Calu3 (cell line): Measurements from ENCODE around the gene SH2D3C. TPM values are rescaled to one million over a fixed set of nuclear protein-coding genes. Genes with fewer than 3 reads are reported as not detected.

Experiments used
- BruUV-seq: library from RNA; stranded (reverse); fragments of 400-500 nt; replicated peaks from 2 replicates; lab custom pipeline; 2021; lab: Mats Ljungman, UMichigan
- CTCF ChIA-PET: fragments of 300-600 bp; sonication (Branson Sonifier 250); formaldehyde crosslinking; loops from one replicate; lab custom pipeline; 2022; ENCODE audit warnings: antibody characterized with exemption; lab: Charles Lee
- DNase-seq: peaks from one replicate; pipeline ENCODE4 v3.0.0; 2022
- H3K27ac Mint-ChIP-seq: one replicate; pipeline ENCODE4 v1.8.0; 2022; ENCODE audit warnings: mixed read lengths; ENCODE audit not compliant: unreplicated experiment
- H3K27me3 Mint-ChIP-seq: one replicate; pipeline ENCODE4 v1.8.0; 2022; ENCODE audit warnings: mixed read lengths; ENCODE audit not compliant: unreplicated experiment
- H3K36me3 Mint-ChIP-seq: one replicate; pipeline ENCODE4 v1.8.0; 2022; ENCODE audit warnings: mild to moderate bottlenecking, moderate library complexity, mixed read lengths; ENCODE audit not compliant: insufficient read depth, unreplicated experiment
- H3K4me1 Mint-ChIP-seq: one replicate; pipeline ENCODE4 v1.8.0; 2022; ENCODE audit warnings: mild to moderate bottlenecking, low read depth, mixed read lengths; ENCODE audit not compliant: unreplicated experiment
- H3K4me3 Mint-ChIP-seq: one replicate; pipeline ENCODE4 v1.8.0; 2022; ENCODE audit warnings: mild to moderate bottlenecking, low read depth, moderate library complexity, mixed read lengths; ENCODE audit not compliant: unreplicated experiment
- H3K9me3 Mint-ChIP-seq: one replicate; pipeline ENCODE4 v1.8.0; 2022; ENCODE audit warnings: low read depth, mixed read lengths; ENCODE audit not compliant: unreplicated experiment
- intact Hi-C: fragments of 100-400 bp; cut with micrococcal nuclease; formaldehyde crosslinking; loops from one replicate; pipeline ENCODE4 v1.10.0; 2022; ENCODE audit not compliant: unreplicated experiment
- total RNA-seq: library from RNA; stranded (reverse); gene quantifications from 2 replicates; pipeline ENCODE4 v1.2.3, GENCODE V29; 2022
- TF ChIP-seq, protein P1 (sequence below): fragments of 200-600 bp; IDR thresholded peaks from one replicate; pipeline ENCODE4 v1.8.0; 2022; ENCODE audit warnings: antibody characterized with exemption; ENCODE audit not compliant: unreplicated experiment

Gene SH2D3C
- total RNA-seq, 1 experiment from 2014 or later, result not detected

DNA sequence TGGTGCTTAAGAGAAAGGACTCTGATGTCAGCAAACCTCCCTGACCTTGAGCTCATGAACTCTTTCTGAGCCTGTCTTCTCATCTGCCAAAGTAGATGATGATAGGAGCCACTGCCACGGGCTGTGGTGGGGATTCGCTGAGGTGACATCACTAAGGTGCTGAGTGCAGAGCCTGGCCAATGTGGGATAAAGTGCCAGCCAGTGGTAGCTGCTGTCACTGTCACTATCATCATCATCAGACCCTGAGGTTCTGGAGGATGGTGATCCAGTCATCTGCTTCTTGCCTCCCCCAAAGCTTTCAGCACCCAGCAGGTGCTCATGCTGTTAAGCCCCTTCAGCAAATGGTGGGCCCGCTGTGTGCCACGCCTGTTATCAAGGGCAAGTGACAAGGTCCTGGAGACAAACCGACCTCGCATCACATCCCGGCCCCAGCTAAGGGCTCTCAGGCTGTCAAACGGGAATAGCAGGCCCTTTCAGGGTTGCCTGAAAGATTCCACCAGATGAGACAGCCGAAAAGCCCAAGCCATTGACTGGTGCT lies 30.6 kb upstream of the SH2D3C start:
- H3K9me3 Mint-ChIP-seq, result no peaks in the 10 kb centered on the region
- TF ChIP-seq, protein P1, sequence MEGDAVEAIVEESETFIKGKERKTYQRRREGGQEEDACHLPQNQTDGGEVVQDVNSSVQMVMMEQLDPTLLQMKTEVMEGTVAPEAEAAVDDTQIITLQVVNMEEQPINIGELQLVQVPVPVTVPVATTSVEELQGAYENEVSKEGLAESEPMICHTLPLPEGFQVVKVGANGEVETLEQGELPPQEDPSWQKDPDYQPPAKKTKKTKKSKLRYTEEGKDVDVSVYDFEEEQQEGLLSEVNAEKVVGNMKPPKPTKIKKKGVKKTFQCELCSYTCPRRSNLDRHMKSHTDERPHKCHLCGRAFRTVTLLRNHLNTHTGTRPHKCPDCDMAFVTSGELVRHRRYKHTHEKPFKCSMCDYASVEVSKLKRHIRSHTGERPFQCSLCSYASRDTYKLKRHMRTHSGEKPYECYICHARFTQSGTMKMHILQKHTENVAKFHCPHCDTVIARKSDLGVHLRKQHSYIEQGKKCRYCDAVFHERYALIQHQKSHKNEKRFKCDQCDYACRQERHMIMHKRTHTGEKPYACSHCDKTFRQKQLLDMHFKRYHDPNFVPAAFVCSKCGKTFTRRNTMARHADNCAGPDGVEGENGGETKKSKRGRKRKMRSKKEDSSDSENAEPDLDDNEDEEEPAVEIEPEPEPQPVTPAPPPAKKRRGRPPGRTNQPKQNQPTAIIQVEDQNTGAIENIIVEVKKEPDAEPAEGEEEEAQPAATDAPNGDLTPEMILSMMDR, result no peak
- CTCF ChIA-PET, result interaction anchor here (1.4 kb wide), 1 partner anchor 8 kb away, joined by 8 read pairs; no protein-coding TSS in a partner anchor
- DNase-seq, result no peak
- H3K4me3 Mint-ChIP-seq, result no peak overlapping the region
- H3K27me3 Mint-ChIP-seq, result no peaks in the 10 kb centered on the region
- H3K4me1 Mint-ChIP-seq, result no peaks in the 10 kb centered on the region
- H3K27ac Mint-ChIP-seq, result no peak overlapping the region
- no TSS peak for BruUV-seq
- peaks cover 33% of the 10 kb centered on the region for H3K36me3 Mint-ChIP-seq
- intact Hi-C loops, result no loop called here

DNA sequence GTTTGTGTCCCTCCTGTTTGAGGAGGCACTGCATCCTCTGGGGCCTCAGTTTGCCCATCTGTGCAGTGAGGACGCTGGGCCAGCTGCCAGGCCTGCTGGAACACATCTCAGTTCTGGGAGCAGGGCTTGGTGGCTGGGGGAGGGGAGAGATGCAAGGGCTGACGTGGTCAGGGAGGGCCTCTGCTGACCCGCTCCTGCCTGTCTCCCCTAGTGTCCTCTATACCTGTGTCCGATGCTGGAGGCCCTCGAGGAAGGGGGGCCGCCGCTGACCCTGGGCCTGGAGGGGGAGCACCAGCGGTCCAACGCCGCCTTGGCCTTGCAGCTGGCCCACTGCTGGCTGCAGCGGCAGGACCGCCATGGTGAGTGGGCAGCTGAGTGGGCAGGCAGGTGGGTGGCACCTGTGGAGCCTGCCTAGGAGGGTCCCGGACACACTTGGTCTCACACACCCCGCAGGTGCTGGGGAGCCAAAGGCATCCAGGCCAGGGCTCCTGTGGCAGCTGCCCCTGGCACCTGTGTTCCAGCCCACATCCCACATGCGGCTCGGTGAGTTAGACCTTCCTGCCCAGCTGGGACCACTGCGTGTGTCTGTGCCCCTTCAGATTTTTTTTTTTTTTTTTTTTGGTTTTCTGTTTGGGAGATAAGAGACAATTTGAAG lies 30.0 kb upstream of the SH2D3C start:
- H3K4me3 Mint-ChIP-seq, result no peak overlapping the region
- no peaks in the 10 kb centered on the region for H3K27me3 Mint-ChIP-seq
- no peak for DNase-seq
- TF ChIP-seq, protein P1, result no peak
- no peaks in the 10 kb centered on the region for H3K4me1 Mint-ChIP-seq
- CTCF ChIA-PET, result interaction anchor here (1.4 kb wide), 1 partner anchor 7 kb away, joined by 8 read pairs; no protein-coding TSS in a partner anchor
- no peaks in the 10 kb centered on the region for H3K9me3 Mint-ChIP-seq
- no TSS peak for BruUV-seq
- peaks cover 38% of the 10 kb centered on the region for H3K36me3 Mint-ChIP-seq
- intact Hi-C loops, result no loop called here
- no peak overlapping the region for H3K27ac Mint-ChIP-seq

DNA sequence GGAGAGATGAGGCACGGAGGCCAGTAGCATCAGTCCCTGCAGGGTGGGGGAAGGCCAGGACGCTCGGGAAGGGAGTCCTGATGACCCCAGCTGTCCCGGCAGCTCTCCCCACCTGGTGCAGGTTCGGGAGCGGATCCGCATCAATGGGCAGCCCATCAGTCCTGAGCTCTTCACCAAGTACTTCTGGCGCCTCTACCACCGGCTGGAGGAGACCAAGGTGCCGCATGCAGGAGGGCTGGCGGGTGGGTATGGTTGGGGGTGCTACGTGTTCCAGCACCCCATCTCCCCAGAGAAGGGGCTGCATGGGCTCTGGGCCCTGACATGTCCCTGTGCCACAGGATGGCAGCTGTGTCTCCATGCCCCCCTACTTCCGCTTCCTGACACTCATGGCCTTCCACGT lies 28.4 kb upstream of the SH2D3C start:
- peaks cover 51% of the 10 kb centered on the region for H3K36me3 Mint-ChIP-seq
- intact Hi-C loops, result no loop called here
- no peak for DNase-seq
- CTCF ChIA-PET, result no interaction called here
- H3K4me1 Mint-ChIP-seq, result no peaks in the 10 kb centered on the region
- no peaks in the 10 kb centered on the region for H3K27me3 Mint-ChIP-seq
- H3K9me3 Mint-ChIP-seq, result no peaks in the 10 kb centered on the region
- H3K4me3 Mint-ChIP-seq, result no peak overlapping the region
- no TSS peak for BruUV-seq
- H3K27ac Mint-ChIP-seq, result no peak overlapping the region
- TF ChIP-seq, protein P1, result no peak

DNA sequence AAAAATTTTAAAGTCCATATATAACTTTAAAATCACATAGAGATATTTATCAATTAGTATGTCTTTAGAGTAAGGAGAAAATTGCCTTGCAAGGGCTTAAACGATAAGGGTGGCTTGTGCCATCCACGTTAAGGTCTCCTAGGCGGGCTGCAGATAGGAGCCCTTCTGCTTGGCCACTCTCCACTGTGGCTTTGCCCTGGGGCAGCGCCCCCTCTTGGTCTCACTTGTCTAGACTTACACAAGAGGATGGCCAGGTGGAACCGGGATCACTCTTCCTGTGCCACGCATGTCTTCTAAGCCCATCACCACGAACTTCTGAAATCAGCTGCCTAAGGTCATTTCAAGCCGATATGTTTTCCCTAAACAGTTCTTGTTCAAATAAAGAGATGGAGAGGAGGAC lies 27.2 kb upstream of the SH2D3C start:
- intact Hi-C loops, result no loop called here
- H3K27me3 Mint-ChIP-seq, result no peaks in the 10 kb centered on the region
- TSS peak; percentile 49 for BruUV-seq

More for the DNA sequence above, 27.2 kb upstream of the SH2D3C start:
- no peak overlapping the region for H3K4me3 Mint-ChIP-seq
- no peaks in the 10 kb centered on the region for H3K4me1 Mint-ChIP-seq
- TF ChIP-seq, protein P1, result no peak
- no peaks in the 10 kb centered on the region for H3K9me3 Mint-ChIP-seq
- no peak overlapping the region for H3K27ac Mint-ChIP-seq
- CTCF ChIA-PET, result interaction anchor here (0.8 kb wide), 1 partner anchor 23 kb away, joined by 3 read pairs; no protein-coding TSS in a partner anchor
- peaks cover 53% of the 10 kb centered on the region for H3K36me3 Mint-ChIP-seq
- DNase-seq, result peak; percentile 25
